RPMI7951 (cell line): ENCODE results near the gene CD70. TPM values are rescaled to one million over a fixed set of nuclear protein-coding genes. Genes with fewer than 3 reads are reported as not detected.
"Not testable (repeated sequence)": the region's sequence is repeated elsewhere in the genome, so short reads cannot be mapped to it uniquely, and the experiment has no call there.

ENCODE experiments used
- DNase-seq: peaks from one replicate; pipeline ENCODE4 v3.0.0-alpha.2; 2012; ENCODE audit warnings: low read depth
- total RNA-seq: library from RNA; depleted of rRNA; stranded (reverse); fragments of >200 nt; shearing (Covaris generic); gene quantifications from 2 replicates; pipeline ENCODE4 v1.2.3, GENCODE V29; 2014; rRNA removed

The CD70 gene, protein sequence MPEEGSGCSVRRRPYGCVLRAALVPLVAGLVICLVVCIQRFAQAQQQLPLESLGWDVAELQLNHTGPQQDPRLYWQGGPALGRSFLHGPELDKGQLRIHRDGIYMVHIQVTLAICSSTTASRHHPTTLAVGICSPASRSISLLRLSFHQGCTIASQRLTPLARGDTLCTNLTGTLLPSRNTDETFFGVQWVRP
- total RNA-seq: 0.39 and 1.2 TPM in 2 replicates

DNA sequence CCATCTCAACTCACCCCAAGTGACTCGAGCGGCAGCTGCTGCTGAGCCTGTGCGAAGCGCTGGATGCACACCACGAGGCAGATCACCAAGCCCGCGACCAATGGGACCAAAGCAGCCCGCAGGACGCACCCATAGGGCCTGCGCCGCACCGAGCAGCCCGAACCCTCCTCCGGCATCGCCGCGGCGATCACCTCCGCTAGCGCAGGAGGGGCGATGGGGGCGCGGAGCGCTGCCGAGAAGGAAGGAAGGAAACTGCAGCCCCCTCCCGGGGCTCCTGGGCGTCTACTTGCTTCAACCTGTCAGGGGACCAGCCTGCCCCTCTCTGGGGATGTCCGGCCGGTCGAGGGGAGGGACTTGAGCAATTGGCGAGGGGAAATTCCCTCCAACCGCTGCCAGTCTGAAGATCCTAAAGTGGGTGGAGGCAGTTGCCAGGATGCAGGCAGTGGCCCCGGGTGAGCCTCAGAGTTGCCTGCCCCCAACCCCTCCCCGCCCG lies at the start of gene CD70:
Gene CD70, minus strand, starts transcription at position 324 of the 493 bp plus-strand sequence. Its CDS starts 148 bp downstream, at position 176.
- peak; percentile 18 for DNase-seq

DNA sequence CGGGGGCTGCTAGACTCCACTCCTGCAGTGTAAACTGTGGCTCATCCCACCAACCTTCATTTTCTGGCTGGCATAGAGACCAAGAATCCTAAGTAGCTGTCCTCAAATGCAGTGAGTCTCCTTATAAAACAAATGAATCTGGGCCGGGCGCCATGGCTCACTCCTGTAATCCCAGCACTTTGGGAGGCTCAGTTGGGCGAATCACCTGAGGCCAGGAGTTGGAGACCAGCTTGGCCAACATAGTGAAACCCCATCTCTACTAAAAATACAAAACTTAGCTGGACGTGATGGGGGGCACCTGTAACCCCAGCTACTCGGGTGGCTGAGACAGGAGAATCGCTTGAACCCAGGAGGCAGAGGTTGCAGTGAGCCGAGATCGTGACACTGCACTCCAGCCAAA lies 49.4 kb upstream of the CD70 start:
- not testable (repeated sequence) for DNase-seq

DNA sequence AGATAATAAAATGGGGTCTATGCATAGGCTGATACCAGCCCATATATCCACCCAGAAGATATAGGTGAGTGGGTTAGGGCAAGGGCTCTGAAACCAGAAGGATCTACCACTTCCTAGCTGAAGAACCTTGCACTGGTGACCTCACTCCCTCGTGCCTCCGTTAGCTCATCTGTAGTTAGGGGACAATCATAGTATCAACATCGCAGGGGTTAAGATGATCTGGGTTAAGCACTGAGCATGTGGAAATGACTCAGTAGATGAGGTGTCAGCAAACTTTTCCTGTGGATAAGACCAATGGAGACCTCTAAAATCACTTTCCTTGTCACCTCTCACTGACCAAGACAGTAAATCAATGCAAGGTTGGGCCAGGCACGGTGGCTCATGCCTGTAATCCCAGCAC lies 48.5 kb upstream of the CD70 start:
- peak; percentile 24 for DNase-seq

DNA sequence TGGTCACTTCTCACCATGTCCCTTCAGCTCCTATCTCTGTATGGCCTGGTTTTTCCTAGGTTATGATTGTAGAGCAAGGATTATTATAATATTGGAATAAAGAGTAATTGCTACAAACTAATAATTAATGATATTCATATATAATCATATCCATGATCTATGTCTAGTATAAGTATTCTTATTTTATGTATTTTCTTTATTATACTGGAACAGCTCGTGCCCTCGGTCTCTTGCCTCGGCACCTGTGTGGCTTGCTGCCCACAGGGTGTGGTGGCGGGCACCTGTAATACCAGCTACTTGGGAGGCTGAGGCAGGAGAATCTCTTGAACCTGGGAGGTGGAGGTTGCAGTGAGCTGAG lies 42.5 kb upstream of the CD70 start:
- DNase-seq: not testable (repeated sequence)

DNA sequence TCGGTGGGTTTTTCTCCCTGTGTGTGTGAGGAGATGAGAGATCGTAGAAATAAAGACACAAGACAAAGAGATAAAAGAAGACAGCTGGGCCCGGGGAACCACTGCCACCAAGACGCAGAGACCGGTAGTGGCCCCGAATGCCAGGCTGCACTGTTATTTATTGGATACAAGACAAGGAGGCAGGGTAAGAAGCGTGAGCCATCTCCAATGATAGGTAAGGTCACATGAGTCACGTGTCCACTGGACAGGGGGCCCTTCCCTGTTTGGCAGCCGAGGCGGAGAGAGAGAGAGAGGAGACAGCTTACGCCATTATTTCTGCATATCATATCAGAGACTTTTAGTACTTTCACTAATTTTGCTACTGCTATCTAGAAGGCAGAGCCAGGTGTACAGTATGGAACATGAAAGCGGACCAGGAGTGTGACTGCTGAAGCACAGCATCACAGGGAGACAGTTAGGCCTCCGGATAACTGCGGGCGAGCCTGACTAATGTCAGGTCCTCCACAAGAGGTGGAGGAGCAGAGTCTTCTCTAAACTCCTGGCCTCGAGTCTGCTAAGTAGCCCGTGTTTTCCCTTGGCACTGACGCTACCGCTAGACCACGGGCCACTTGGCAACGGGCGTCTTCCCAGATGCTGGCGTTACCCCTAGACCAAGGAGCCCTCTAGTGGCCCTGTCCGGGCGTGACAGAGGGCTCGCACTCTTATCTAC lies 42.0 kb upstream of the CD70 start:
- DNase-seq: peak; percentile 72

DNA sequence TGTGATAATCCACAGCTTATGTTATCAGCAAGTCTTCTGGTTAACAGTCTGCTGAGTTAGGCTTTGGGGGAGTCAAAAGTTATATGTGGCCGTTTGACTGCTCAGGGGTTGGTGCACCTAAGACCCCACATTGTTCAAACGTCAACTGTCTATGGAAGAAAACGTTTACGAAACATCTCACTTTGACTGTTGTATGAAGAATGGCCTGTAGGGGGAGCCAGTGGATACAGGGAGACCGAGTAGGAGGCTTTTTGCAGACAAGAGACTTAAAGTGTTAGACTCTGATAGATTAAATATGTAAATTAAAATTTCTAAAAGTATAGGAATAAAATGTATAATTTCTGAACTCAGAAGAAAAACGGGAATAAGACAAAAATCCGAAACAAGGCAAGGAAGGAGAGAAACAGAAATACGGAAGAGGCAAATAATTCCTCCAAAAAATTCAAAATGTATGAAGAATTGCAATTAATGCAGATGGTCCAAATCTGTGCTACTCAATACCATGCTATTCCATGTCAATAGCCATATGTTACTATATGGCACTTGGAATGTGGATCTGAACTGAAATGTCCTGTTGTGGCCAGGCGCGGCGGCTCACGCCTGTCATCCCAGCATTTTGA lies 41.2 kb upstream of the CD70 start:
- peak; percentile 63 for DNase-seq

DNA sequence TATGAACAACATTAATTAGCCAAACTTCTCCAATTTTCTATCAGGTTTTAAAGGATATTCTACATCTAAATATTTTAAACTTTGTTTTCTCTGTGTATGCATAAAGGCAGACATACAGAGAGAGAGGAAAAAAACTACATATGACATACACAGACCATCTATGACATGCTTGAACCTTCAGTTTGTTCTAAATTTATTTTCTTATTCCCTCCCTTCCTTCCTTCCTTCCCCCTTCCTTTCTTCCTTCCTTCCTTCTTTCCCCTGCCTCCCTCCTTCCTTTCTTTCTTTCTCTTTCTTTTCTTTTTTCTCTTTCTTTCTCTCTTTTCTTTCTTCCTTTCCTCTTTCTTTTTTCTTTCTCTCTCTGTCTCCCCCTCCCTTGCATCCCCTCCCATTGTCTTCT lies 35.8 kb upstream of the CD70 start:
- DNase-seq: no peak

DNA sequence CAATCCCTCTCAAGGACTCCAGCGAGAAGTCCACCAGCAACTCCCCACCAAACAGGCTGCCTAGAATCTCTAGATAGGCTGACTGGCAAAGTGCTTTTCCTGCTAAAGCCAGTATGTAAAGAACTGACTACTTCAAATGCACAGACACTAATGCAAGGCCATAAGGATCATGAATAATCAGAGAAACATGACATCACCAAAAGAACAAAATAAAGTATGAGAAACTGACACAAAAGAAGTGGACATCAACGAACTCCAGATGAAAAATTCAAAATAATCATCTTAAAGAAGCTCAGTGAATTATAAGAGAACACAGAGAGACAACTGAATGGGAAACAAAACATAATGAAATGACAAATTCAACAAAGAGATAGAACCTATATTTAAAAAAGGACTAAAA lies 26.4 kb upstream of the CD70 start:
- no peak for DNase-seq

DNA sequence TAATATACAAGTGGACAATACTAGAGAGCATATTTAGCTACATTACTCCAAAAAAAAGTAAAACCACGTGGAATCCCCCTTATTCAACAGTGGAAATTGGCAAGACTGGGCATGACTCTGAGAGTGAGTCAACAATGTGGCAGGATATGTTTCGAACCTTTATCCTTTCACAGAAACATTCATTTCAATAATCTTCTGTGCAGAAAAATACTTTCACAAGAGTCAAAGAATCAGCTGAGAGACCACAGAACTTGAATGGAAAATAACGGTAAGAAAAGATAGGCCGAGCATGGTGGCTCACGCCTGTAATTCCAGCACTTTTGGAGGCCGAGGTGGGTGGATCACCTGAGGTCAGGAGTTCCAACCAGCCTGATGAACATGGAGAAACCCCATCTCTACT lies 25.1 kb upstream of the CD70 start:
- DNase-seq: peak; percentile 50

DNA sequence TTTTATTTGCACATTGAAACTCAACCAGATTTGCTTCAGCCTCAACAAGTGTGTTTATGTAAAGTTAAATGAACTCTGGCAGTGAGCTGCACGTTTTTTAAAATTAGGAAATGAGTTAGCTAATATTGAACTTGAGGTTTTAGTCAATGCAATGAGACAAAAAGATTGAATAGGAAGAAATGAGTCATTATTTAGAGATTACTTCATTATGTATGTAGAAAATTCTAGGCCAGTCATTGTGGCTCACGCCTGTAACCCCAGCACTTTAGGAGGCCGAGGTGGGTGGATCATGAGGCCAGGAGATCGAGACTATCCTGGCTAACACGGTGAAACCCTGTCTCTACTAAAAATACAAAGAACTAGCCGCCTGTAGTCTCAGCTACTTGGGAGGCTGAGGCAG lies 22.8 kb upstream of the CD70 start:
- DNase-seq: no peak

DNA sequence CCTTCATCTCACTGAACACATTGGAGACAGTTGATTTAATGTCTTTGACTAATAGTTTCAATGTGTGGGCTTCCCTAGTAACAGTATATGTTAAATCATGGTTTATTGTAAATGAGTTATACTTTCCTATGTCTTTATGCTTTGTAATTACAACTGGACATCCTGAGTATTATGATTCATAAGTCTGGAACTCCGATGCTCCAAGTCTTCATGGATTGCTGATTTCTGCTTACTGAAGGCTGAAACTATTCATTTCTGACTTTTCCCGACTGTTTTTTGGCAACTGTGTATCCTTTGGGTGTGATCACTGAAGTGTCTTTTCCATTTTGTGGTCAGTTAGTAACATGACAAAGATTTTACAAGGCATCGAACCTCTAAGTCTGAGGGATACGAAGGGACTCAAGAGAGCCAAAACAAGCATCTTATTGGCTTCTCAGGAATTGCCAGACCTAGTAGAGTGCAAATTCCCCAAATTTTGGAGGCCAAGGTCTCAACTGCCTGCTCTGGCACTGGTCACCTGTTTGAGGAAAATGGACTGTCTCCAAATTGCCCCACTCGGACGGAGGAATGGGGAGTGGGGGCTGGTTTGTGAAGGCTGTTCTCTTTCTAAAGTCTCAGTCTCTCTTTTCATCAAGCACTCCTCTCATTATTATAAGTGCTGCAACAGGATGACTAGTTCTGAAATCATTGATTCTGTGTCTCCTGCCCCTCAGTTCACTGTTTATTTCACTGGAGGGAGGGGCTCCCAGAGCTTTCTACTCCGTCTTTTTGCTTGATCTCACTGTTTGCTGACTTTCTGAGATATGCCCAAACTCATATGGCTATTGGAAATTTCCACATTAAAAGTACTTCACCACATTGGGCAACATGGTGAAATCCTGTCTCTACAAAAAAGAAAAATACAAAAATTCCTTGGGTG lies 20.2 kb upstream of the CD70 start:
- peak; percentile 88 for DNase-seq

DNA sequence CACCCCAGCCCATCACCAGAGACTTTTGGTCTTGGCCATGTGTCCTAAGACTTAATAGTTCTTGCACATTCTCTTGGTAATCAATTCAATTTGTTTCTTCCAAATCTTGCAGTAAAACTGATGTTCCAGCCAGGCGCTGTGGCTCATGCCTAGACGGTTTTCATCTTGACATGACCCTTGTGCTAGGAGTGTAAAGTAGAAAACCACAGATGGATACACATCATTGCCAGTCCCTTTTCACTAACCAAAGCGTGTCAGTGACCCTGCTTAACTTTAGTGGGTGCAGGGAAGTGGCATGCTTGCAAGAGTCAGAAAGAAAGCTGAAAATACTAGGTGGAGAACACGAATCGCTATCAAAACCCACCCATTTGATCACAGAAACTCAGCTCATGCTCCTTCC lies 18.0 kb upstream of the CD70 start:
- DNase-seq: peak; percentile 38

DNA sequence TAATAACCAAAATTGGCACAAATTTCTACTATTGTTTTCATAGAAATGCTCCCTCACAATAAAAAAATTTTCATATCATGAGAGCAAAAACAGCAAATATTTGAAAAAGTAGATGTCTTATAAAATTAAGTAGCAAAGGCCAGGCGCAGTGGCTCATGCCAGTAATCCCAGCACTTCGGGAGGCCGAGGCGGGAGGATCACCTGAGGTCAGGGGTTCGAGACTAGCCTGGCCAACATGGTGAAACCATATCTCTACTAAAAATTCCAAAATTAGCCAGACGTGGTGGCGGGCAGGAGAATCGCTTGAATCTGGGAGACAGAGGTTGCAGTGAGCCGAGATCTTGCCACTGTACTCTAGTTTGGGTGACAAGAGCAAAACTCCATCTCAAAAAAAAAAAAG lies 17.2 kb upstream of the CD70 start:
- not testable (repeated sequence) for DNase-seq

DNA sequence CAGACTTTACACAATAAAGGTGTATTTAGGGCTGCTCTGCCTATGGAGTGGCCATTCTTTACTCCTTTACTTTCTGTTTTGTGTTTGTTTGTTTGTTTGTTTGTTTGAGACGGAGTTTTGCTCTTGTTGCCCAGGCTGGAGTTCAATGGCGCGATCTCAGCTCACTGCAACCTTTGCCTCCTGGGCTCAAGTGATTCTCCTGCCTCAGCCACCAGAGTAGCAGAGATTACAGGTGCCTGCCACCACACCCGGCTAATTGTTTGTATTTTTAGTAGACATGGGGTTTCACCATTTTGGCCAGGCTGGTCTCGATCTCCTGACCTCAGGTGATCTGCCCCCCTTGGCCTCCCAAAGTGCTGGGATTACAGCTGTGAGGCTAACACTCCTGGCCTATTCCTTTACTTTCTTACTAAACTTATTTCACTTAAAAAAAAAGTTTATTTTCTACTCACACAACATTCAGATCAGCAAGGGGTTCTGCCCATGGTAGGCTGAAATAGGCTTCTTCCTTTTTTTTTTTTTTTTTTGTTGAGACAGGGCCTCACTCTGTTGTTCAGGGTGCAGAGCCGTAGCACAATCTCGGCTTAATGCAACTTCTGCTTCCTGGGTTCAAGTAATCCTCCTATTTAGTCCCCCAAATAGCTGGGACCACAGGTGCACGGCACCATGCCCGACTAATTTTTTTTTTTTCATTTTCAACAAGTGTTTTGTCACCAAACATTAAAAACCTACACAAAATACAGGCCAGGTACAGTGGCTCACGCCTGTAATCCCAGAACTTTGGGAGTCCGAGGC lies 15.5 kb upstream of the CD70 start:
- DNase-seq: not testable (repeated sequence)

DNA sequence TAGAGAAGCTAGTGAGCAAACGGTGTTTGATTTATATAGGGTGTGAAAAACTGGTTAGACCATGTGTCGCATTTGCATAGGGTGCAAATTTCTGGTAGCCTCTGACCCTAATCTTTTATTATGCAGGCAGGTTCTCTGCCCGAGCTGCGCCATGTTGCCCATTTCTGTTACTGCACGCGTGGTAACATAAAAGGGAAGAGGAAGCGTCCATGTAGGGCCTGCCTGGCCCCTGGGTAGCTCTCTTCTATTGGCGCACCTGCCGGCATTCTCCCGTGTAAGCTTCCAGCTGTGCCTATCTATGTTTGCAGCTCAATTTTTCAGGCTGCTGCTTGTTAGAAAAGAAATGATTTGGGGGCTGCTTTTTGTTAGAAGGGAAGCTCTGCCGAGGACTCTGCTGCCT lies 14.0 kb upstream of the CD70 start:
- DNase-seq: no peak

DNA sequence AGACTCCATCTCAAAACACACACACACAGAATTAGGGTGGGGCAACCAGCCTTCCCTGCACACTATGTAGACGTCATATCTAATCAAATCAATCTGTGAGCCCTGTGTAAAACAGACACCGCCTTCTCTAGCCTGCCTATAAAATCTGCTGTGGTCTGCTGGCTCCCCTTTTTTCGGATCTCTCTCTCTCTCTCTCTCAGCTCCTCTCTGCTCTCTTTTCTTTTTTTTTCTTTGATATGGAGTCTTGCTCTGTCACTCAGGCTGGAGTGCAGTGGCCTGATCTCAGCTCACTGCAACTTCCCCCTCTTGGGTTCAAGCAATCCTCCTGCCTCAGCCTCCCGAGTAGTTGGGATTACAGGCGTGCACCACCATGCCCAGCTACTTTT lies 11.8 kb upstream of the CD70 start:
- DNase-seq: no peak

DNA sequence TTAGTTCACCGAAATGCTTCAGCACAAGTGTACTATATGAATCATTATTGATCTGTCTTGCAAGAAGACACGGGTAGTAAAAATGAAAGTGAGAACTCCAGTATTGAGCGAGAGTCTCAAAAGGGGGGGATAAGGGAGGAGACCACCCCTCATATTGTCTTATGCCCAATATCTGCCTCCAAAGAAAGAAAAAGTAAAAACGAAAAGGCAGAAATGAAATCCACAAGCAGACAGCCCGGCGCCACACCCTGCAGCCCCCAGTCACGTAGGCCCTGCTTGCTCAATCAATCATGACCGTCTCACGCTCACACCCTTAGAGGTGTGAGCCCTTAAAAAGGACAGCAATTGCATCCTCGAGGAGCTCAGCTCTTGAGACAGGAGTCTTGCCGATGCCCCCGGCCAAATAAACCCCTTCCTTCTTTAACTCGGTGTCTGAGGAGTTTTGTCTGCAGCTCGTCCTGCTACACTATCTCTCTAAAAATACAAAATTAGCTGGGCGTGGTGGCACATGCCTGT lies 10.6 kb upstream of the CD70 start:
- not testable (repeated sequence) for DNase-seq

DNA sequence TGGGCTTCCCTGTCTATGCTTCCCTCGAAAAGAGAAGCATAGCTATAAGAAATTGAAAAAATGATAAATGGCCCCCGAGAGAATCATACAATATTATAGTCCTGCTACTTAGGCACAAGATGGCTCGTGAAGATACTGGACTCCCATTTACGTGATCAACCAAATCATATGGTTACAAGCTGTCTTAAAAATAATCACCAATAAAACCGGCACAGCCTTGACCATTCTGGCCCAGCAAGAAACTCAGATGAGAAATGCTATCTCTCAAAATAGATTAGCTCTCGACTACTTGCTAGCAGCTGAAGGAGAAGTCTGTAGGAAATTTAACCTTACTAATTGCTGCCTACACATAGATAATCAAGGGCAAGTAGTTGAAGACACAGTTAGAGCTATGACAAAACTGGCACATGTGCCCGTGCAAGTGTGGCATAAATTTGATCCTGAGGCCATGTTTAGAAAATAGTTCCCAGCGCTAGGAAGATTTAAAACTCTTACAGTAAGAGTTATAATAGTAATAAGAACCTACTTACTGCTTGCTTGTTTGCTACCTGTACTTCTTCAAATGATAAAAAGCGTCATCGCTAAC lies 10.1 kb upstream of the CD70 start:
- DNase-seq: not testable (repeated sequence)

DNA sequence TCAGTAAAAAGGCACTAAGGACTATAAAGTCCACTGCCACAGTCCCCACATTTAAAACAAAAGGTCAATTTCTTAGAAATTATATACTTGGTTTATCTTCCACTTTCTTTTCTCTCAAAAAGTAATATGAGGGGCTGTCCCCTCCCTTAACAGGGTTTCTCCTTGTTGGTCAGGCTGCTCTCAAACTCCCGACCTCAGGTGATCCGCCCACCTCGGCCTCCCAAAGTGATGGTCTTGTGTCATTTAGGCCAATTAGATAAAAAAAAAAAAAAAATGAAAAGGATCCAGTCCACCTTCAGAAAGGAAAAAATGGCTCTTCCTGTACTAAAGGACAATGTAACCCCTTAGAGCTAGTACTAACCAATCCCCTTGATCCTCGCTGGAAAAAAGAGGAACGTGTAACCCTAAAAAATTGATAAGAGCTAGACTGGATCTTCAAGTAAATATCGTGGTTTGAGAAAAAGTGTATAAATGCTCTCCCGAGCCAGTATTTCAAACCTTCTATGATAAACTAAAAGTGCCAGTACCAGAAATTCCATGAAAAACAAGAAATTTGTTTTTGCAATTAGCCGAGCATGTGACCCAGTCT lies 9.0 kb upstream of the CD70 start:
- no peak for DNase-seq

DNA sequence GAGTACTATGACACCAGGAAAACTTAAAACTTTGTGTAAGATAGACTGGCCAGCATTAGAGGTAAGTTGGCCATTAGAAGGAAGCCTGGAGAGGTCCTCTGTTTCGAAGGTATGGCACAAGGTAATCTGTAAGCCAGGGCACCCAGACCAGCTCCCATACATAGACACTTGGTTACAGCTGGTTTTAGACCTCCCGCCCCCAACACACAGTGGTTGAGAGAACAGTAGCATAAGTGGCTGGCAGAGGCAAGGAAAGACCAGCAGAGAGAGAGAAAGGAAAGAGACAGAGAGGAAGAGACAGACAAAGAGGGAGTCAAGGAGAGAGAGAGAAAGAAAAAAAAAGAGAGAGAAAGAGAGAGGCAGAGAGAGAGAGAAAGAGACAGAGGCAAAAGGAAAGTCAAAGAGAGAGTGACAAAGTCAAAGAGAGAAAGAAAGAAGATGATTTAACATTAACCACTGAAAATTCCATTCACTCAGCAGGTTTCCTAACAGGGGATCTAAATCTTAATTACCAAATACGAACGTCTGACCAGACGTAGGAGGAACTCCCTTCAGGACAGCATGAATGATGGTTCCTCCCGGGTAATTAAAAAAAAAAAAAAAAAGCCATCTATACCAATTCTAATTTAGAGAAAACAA lies 7.4 kb upstream of the CD70 start:
- DNase-seq: not testable (repeated sequence)
